Left renal cortex interstitium (tissue), 4 donors: ENCODE data around the gene HNF4A. TPM values are rescaled to one million over a fixed set of nuclear protein-coding genes. Genes with fewer than 3 reads are reported as not detected.
A peak's percentile ranks its signal among the peaks of the same experiment; 100 is the strongest.
"Not testable (repeated sequence)": the region's sequence is repeated elsewhere in the genome, so short reads cannot be mapped to it uniquely, and the experiment has no call there.

ENCODE experiments used
- DNase-seq, 4 donors: peaks; one replicate each; pipeline ENCODE4 v3.0.0-alpha.2; 2013; ENCODE audit warnings: low read depth in 4 of 4, low spot score in 2 of 4, missing footprints in 1 of 4
- polyA plus RNA-seq, 4 donors: library from polyadenylated mRNA; unstranded; fragments of 120-200 nt; gene quantifications; one replicate each; pipeline ENCODE4 v1.2.1, GENCODE V29; 2013; ENCODE audit not compliant: insufficient read length in 4 of 4

HNF4A gene
- polyA plus RNA-seq, 4 donors, result 35.0 to 60.8 (median 48.6) TPM

DNA sequence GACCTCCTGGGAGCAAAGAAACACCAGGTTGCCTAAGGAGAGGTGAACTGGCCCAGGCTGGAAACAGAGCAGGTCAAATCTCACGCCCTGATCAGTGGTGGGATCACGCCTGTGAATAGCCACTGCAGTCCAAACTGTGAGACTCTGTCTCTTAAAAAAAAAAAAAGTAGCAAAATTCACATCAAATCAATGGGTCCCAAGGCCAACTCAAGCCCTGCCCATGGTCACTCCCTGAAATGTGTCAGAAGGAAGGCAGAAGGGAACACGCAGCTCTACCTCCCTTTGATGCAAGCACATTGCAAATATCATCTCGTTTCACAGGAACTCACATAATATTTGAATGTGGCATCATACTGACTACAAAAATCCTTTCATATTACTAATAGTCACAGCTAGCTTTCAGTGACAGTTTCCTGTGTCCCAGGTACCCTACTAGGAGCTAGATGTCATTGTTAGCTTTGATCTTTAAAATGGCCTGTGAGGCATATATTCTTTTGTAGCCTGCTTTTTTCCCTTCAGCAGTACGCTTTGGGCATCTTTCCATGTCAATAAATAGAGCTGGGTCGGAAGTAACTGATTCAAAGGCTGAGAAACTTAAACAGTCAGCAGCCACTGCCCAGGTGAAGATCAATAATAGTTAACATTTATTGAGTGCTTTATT, 105.8 kb downstream of the HNF4A start:
- no peak for DNase-seq

DNA sequence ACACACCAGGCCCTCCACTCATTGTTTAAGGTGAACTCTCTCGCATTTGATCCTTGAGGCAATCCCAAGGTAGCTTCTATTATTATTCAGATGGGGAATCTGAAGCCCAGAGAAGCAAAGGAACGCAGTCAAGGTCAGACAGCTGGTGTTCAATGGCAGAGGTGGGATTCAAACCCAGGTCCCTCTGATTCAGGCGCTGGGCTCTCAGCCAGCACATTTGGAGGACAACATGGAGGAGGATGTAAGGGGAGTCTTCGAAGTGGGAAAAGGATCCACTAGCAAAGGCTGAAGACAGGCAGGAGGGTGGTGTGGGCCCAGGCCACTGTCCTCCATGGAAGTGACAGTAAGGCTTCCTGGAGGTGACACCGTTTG, 106.3 kb downstream of the HNF4A start:
- DNase-seq, result no peak

DNA sequence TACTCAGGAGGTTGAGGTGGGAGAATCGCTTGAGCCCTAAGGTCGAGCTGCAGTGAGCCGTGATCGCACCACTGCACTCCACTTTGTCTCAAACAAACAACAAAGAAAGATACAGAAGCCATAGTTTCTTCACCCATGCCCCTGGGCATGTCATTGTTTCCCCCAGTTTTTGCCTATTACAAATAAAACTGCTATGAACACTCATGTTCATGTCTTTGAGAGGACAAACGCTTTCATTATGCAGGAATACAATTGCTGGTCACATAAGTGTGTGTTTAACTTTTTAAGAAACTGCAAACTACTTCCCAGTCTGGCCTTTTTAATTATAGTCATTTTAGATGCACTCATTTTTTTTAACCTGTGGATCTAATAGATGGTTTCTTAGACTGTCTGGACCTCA, 108.0 kb downstream of the HNF4A start:
- no peak for DNase-seq

DNA sequence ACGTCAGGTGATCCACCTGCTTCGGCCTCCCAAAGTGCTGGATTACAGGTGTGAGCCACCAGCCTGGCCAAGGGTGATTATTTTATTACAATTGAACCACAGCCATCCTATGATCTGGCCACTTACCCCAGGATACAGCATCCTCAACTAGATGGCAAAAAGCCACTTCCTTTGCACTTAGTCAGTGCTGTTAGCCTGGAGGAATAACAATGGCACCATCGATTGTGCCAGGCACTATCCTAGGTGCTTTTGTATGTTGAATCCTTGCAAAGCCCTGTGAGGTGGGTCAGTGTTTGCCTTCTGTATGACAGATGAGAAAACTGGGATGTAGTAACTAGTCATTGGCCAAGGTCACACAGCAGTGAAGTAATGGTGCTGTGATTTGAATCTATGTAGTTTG, 109.0 kb downstream of the HNF4A start:
- no peak for DNase-seq

DNA sequence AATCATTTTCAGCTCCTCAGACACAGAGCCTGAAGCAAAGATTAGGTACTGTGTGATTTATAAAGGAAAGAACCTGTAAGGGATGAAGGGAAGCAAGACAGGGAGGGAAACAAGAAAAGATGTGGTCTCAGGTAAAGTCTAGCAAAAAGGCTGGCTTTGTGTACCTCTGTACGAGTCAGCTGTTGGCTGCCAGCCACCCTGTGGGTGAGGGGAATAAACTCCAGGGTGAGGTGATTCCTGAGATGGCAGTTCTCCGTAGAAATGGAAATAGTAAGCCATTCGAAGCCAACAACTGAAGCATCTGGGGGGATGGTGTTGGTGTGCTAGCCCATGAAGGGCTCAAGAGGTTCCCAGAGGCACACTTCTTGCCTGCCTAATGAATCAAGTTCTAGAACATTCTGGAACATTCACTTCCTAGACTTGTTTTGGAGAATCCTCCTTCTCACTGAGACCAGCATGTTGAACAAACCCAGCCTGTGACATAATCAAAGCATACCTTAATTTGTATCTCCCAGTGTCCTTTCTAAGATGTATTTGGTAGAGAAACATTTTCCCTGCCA, 109.6 kb downstream of the HNF4A start:
- DNase-seq, result no peak

DNA sequence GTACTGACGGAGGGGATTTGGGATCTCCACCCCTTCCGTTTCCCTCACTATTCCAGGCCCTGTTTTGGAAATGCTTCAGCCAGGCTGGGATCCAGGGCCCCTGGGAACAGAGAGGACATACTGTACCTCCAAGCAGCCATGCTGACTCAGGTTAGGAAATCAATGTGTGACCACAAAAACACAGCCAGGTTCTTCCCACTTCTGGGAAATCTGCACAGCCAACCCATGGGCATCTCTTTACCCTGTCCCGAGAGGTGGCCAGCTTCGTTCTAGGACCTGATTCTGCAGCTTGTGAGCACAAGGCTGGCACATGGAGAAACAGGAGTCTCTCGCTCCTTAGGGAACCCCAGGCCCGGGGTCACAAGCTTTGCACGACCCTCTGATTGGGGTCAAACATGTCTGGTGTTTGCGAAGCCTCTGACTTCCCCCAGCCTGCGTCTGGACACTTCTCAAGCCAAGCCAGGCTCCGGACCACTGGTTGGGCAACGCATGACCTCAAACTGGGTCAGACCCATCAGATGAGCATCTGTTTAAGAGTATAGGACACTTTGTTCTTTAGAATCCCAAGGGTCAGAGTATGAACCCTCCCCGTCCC, 111.9 kb downstream of the HNF4A start:
- no peak for DNase-seq

DNA sequence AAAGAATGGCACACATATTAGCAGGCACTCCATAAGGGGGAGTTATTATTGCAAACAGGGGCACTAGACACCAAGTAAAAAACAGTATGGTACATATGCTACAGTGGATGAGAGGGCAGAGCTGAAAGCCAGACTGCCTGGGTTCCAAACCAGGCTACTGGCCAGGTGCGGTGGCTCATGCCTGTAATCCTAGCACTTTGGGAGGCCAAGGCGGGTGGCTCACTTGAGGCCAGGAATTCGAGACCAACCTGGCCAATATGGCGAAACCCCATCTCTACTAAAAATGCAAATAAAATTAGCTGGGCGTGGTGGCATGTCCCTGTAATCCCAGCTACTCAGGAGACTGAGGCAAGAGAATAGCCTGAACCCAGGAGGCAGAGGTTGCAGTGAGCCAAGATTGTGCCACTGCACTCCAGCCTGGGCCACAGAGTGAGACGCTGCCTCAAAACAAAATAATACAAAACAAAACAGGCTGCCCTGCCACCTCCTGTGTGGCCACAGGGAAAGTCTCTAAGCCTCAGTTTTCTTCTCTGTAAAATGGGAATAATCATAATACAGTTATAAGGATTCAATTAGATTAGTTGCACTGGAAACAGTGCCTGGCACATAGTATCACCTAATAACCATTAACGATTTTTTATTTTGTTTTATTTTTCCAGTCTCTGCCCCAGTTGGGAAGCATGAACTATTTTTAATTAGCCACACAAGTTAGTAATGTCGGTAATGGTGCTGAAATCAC, 112.7 kb downstream of the HNF4A start:
- no peak for DNase-seq

DNA sequence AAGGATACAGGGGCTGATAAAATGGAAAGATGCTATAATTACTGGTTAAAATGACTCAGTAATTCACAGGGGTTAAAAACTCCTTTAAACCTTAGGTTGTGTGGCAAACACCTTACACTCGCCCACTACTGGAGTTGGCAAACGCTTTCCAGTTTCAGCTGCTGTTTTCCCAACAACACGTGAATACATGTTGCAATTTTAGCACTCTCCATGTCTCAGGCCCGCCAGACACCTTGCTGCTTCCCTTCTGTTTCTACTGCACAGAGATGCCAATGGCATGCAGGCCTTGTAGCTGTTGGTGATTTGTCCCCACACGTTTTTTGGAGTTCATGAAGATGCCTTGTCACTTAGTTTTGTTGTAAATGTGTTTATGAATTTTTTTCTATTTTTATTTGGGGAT, 114.8 kb downstream of the HNF4A start:
- no peak for DNase-seq

DNA sequence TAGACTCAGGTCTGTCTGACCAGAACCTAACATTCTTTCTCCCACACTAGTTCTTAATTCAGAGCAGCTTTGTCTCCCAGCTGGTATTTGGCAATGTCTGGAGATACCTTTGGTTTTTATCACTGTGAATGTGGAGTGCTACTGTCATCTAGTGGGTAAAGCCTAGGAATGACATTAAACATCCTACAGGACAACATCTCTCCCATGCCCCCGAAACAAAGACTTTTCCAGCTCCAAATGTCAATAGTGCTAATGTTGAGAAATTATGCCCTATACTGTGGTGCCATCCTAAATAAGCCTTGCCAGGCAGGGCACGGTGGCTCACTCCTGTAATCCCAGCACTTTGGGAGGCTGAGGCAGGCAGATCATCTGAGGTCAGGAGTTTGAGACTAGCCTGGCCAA, 116.0 kb downstream of the HNF4A start:
- no peak for DNase-seq

DNA sequence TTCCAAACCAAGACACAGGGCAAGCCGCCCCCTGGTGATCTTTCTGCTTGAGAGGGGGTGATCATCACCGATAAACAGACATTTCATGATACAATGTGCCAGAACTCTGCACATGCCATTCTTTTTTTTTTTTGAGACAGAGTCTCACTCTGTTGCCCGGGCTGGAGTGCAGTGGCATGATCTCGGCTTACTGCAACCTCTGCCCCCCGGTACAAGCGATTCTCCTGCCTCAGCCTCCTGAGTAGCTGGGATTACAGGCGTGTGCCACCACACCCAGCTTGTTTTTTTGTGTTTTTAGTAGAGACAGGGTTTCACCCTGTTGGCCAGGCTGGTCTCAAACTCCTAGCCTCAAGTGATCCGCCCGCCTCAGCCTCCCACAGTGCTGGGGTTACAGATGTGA, 116.8 kb downstream of the HNF4A start:
- DNase-seq, result not testable (repeated sequence)

DNA sequence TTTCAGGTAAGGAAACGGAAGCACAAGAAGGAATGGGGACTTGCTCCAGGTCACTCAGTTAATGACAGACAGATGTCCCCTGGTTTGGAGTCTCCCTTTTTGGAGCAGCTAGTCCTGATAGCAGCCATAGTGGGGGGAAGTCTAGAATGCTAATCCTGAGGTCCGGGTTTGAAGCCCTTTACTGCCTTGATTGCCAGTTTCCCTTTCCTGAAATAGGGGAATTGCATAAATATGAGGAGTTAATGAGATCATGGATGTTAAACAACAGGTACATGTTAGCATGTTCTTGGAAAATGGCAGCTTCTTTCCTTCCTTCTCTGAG, 119.8 kb downstream of the HNF4A start:
- DNase-seq, result no peak

DNA sequence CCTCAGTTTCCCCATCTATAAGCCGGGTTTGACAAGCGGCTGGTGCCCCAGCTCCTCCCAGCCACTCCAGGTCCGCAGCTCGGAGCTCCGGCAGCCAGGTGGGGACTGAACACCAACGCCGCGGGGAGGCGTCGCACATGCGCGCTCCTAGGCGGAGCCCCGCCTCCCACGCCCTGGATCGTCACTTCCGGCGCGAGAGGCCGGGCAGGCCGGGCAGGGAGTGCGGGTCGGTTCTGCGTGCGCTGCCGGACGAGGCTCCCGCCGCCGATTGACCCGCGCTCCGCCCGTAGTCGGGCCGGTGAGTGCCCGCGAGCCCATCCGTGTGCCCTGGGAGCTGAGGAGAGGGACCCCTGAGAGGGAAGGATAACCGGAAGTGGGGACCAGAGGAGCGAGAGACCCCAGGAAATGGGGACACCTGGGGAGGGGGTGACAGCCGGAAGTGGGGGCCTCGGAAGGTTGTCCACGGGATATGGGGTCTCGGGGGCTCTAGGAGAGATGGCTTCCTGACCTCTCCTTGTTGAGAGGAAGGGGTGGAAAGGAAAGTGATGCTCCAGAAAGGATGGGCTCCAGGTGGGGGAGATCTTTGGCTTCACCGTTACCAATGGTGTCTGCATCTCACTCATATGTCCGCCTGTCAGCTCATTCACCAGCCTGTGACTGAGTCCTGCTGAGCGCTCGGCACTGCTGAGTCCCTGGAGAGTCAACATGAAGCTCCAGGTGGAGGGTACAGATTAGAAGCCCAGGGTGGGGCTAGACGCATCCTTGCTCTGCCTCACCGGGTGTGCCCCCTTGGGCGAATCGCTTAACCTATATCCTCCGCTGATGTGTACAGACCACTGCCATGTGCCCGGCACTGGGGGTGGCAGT, 120.4 kb downstream of the HNF4A start, which contains the start of gene TTPAL:
Gene TTPAL, plus strand, starts transcription at position 181 of the 867 bp plus-strand sequence. CDS start 4,126 bp downstream, outside the sequence.
- peak; percentile 70 to 84 (median 76) for DNase-seq

DNA sequence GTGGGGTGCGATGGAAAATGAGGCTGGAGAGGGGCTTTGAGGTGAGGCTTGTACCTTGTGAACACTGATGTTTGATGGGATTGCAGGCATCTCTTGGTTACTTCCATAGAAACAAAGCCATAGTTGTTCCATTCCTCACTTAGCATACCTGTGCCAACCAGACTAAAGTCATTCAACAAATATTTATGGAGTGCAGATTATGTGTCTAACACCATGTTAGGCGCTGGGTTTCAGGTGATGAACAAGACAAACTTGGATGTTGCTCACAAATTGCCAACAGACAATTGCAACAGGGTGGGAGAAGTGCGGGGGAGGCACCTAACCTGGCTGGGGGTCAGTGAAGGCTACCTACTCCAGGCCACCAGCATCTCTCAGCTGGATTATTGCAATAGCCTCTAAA, 121.7 kb downstream of the HNF4A start:
- no peak for DNase-seq

DNA sequence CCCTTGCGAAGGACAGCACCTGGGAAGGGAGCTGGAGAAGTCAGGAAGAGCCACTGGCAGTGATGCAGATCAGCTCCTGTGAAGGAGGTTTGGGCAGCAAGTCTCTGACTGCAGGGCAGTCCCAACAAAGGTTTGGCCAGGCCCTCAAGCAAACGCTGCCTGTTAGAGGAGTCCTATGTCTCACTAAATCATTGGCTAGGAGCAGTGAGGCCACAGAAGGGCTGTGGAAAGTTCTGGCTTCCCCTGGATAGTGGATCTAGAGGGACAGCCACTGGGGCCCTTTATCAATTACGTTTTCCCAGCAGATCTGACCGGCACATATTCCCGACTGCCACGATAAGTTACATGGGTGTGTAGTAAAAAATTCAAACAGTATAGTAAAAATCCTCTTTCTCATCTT, 122.7 kb downstream of the HNF4A start:
- DNase-seq, result no peak

DNA sequence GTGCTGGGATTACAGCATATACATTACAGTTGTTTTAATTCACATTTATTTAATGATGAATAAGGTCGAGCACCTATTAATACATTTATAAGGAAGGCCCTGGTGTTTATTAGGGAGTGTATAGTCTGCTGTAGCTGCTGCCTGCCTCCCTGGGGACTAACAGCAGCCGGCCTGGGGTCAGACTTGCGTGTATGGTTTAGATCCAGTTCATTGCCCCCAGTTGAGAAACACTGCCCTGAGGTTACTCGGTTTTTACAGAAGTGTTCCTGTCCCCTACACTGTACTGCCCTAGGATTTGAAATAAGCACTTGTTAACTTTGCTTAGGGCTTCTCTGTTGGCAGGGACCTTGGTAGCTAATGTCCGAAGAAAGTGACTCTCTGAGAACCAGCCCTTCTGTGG, 124.1 kb downstream of the HNF4A start:
- DNase-seq, result no peak

DNA sequence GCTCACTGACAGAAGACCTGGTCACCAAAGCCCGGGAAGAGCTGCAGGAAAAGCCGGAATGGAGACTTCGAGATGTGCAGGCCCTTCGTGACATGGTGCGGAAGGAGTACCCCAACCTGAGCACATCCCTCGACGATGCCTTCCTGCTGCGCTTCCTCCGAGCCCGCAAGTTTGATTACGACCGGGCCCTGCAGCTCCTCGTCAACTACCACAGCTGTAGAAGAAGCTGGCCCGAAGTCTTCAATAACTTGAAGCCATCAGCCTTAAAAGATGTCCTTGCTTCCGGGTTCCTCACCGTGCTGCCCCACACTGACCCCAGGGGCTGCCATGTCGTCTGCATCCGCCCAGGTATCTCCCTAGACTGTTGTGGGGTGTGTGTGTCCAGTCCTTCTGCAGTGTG, 124.6 kb downstream of the HNF4A start:
- DNase-seq, result no peak

DNA sequence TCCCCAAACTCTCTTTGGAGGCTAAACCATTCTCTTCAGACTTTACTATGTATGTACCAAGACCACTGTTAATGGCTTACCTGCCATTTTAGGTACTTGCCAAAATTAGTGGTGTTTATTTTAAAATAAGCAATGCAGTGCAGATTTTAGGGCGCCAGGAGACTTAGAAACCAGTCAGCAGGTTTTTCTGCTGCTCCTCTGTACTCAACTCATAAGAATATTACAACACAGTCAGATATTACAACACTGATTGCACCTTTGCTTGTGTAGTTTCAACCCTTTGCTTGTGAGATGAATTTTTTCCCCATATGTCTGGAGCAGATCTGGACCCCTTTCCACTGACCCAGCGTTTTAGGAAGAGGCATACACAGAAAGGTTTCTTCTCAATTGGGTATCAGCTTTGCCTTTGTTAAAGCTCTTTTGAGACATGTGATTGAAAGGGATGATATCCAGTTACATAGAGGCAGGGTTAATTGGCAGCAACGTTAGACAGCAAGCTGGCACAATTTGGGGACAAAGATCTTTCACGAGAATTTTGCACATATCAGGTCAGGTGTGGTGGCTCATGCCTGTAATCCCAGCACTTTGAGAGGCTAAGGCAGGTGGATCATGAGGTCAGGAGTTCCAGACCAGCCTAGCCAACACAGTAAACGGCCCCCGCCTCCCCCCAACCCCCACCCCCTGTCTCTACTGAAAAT, 126.4 kb downstream of the HNF4A start:
- no peak for DNase-seq

DNA sequence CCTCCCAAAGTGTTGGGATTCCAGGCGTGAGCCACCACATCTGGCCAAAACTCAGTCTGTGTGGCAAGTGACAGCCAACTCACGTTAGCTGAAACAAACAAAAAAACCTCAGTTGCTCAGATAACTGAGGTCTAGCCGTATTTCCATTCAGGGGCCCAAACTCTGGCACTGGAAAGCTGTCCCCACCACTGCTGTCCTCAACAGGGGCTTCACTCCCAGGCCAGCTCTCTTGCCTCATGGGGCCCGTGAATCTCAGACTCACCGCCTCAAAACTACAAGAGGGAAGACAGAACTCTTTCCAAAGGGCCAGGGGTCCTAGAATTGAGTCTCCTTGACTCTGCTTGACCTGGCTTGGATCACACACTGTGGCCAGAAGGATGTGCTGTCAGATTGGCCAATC, 127.6 kb downstream of the HNF4A start:
- no peak for DNase-seq
